ENCODE results near the gene KIRREL1. TPM values are rescaled to one million over a fixed set of nuclear protein-coding genes. Genes with fewer than 3 reads are reported as not detected.

Gene KIRREL1
- polyA plus RNA-seq, 1 experiment: 42.3 TPM

GRCh38 chr1:158146165-158146564 is 152.7 kb downstream of the KIRREL1 start:
- Histone ChIP-seq H3K27ac (ENCODE audit: low read depth, low read length) (no peak overlapping the region), H3K4me3 (ENCODE audit: low read depth, low read length) (no peak overlapping the region), H3K27me3 (ENCODE audit: control insufficient read depth, insufficient read depth, low read length) (peaks cover 2% of the 10 kb centered on the region), H3K9me3 (ENCODE audit: control insufficient read depth, insufficient read depth, low read length) (no peaks in the 10 kb centered on the region)
- CTCF ChIA-PET: interaction anchor here (0.6 to 1.4 kb wide), 4 partner anchors 22 to 183 kb away, joined by 3 to 6 read pairs (median 4); no protein-coding TSS in a partner anchor
- POLR2A ChIA-PET: no interaction called here
- no peak for DNase-seq (ENCODE audit: low read depth, low spot score)
- TF ChIP-seq, protein P1, sequence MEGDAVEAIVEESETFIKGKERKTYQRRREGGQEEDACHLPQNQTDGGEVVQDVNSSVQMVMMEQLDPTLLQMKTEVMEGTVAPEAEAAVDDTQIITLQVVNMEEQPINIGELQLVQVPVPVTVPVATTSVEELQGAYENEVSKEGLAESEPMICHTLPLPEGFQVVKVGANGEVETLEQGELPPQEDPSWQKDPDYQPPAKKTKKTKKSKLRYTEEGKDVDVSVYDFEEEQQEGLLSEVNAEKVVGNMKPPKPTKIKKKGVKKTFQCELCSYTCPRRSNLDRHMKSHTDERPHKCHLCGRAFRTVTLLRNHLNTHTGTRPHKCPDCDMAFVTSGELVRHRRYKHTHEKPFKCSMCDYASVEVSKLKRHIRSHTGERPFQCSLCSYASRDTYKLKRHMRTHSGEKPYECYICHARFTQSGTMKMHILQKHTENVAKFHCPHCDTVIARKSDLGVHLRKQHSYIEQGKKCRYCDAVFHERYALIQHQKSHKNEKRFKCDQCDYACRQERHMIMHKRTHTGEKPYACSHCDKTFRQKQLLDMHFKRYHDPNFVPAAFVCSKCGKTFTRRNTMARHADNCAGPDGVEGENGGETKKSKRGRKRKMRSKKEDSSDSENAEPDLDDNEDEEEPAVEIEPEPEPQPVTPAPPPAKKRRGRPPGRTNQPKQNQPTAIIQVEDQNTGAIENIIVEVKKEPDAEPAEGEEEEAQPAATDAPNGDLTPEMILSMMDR (IDR thresholded peaks at IDR 0.05; ENCODE audit: low read depth, low read length): no peak

- POLR2A ChIA-PET: no interaction called here
- Histone ChIP-seq H3K27me3 (ENCODE audit: control insufficient read depth, insufficient read depth, low read length) (peaks cover 2% of the 10 kb centered on the region), H3K4me3 (ENCODE audit: low read depth, low read length) (no peak overlapping the region), H3K27ac (ENCODE audit: low read depth, low read length) (no peak overlapping the region), H3K9me3 (ENCODE audit: control insufficient read depth, insufficient read depth, low read length) (no peaks in the 10 kb centered on the region)
- CTCF ChIA-PET: interaction anchor here (1.3 kb wide), 1 partner anchor 22 kb away, joined by 5 read pairs; no protein-coding TSS in a partner anchor
- TF ChIP-seq, protein P1 (IDR thresholded peaks at IDR 0.05; ENCODE audit: low read depth, low read length): no peak
- DNase-seq (ENCODE audit: low read depth, low spot score): no peak
These were observed 153.3 kb downstream of the KIRREL1 start for GRCh38 chr1:158146739-158147138.

GRCh38 chr1:158147401-158147800 is 154.0 kb downstream of the KIRREL1 start:
- TF ChIP-seq, protein P1 (IDR thresholded peaks at IDR 0.05; ENCODE audit: low read depth, low read length): no peak
- Histone ChIP-seq H3K27ac (ENCODE audit: low read depth, low read length) (no peak overlapping the region), H3K4me3 (ENCODE audit: low read depth, low read length) (no peak overlapping the region), H3K27me3 (ENCODE audit: control insufficient read depth, insufficient read depth, low read length) (peaks cover 2% of the 10 kb centered on the region), H3K9me3 (ENCODE audit: control insufficient read depth, insufficient read depth, low read length) (no peaks in the 10 kb centered on the region)
- DNase-seq (ENCODE audit: low read depth, low spot score): no peak
- CTCF ChIA-PET: interaction anchor here (1.3 kb wide), 1 partner anchor 22 kb away, joined by 5 read pairs; no protein-coding TSS in a partner anchor
- POLR2A ChIA-PET: no interaction called here

DNA sequence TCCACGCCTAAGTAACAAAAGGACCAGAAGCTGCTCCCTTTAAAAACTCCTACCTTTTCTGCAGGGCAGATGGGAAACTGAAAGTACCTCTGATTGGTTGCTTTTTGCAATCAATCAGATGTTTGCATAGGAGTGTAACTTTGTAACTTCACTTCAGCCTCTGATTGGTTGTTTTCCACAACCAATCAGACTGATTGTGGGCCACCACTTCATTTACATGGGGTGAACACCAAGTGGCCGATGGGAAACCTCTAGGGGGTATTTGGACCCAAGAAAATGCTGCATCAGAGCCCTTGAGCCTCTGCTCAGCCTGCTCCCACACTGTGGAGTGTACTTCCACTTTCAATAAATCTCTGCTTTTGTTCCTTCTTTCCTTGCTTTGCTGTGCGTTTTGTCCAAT is 154.4 kb downstream of the KIRREL1 start:
- DNase-seq (ENCODE audit: low read depth, low spot score): no peak
- TF ChIP-seq, protein P1 (IDR thresholded peaks at IDR 0.05; ENCODE audit: low read depth, low read length): no peak
- no peak overlapping the region for H3K27ac ChIP-seq (ENCODE audit: low read depth, low read length)
- H3K9me3 ChIP-seq (ENCODE audit: control insufficient read depth, insufficient read depth, low read length): no peaks in the 10 kb centered on the region
- H3K4me3 ChIP-seq (ENCODE audit: low read depth, low read length): no peak overlapping the region
- no peaks in the 10 kb centered on the region for H3K27me3 ChIP-seq (ENCODE audit: control insufficient read depth, insufficient read depth, low read length)
- ChIA-PET POLR2A (no interaction called here), CTCF (interaction anchor here (1.3 kb wide), 1 partner anchor 23 kb away, joined by 5 read pairs; no protein-coding TSS in a partner anchor)

- H3K9me3 ChIP-seq (ENCODE audit: control insufficient read depth, insufficient read depth, low read length): no peaks in the 10 kb centered on the region
- TF ChIP-seq, protein P1 (IDR thresholded peaks at IDR 0.05; ENCODE audit: low read depth, low read length): no peak
- no peak for DNase-seq (ENCODE audit: low read depth, low spot score)
- H3K27ac ChIP-seq (ENCODE audit: low read depth, low read length): no peak overlapping the region
- H3K27me3 ChIP-seq (ENCODE audit: control insufficient read depth, insufficient read depth, low read length): no peaks in the 10 kb centered on the region
- POLR2A ChIA-PET: no interaction called here
- no peak overlapping the region for H3K4me3 ChIP-seq (ENCODE audit: low read depth, low read length)
- CTCF ChIA-PET: interaction anchor here (1.3 to 1.8 kb wide), 3 partner anchors 31 to 184 kb away, joined by 4 to 5 read pairs (median 5); no protein-coding TSS in a partner anchor
These were observed 155.0 kb downstream of the KIRREL1 start for GRCh38 chr1:158148468-158148867.
